GM13977 (cell line): Measurements from ENCODE around the gene RTP2.

Source experiments
- DNase-seq: peaks from one replicate; pipeline ENCODE4 v3.0.0; 2012; ENCODE audit warnings: low spot score
- CTCF ChIP-seq: IDR thresholded peaks from 2 replicates; pipeline ENCODE4 v1.5.1; 2012; ENCODE audit warnings: mild to moderate bottlenecking, control low read depth; ENCODE audit not compliant: insufficient read depth; ENCODE audit errors: extremely low read depth, missing control alignments
- in situ Hi-C: fragments of 300-500 bp; cut with MboI; formaldehyde crosslinking; loops from one replicate; pipeline ENCODE4 v1.12.0; 2022; ENCODE audit warnings: low sequenced_read_pairs, low pct_unique_long_range_greater_than_20kb, mixed read lengths, inconsistent platforms; ENCODE audit not compliant: unreplicated experiment

RTP2 gene

GRCh38 chr3:187700249-187700648 is 2.1 kb downstream of the RTP2 start:
- no peak for DNase-seq
- in situ Hi-C loops = no loop called here
- no peak for TF ChIP-seq CTCF

- no peak for DNase-seq
- in situ Hi-C loops = no loop called here
- no peak for TF ChIP-seq CTCF
These were observed 3.6 kb downstream of the RTP2 start for GRCh38 chr3:187698499-187699399.

- no peak for TF ChIP-seq CTCF
- in situ Hi-C loops = no loop called here
These were observed 6.3 kb downstream of the RTP2 start for GRCh38 chr3:187696021-187696420.

GRCh38 chr3:187695449-187695848 is 6.9 kb downstream of the RTP2 start:
- in situ Hi-C loops = no loop called here
- DNase-seq = no peak
- TF ChIP-seq CTCF = no peak

More at GRCh38 chr3:187696021-187696420, 6.3 kb downstream of the RTP2 start:
- DNase-seq = no peak

- no peak for DNase-seq
- in situ Hi-C loops = no loop called here
These were observed 7.6 kb downstream of the RTP2 start for GRCh38 chr3:187694801-187695200.

GRCh38 chr3:187693431-187693830 is 8.9 kb downstream of the RTP2 start:
- in situ Hi-C loops = no loop called here
- DNase-seq = no peak
- no peak for TF ChIP-seq CTCF

More at GRCh38 chr3:187694801-187695200, 7.6 kb downstream of the RTP2 start:
- no peak for TF ChIP-seq CTCF

- DNase-seq = no peak
- TF ChIP-seq CTCF = no peak
- in situ Hi-C loops = no loop called here
These were observed 12.4 kb downstream of the RTP2 start for GRCh38 chr3:187689984-187690383.
